RWPE2 (cell line): ENCODE results near the gene SLC8A1.

ENCODE experiments used
- ATAC-seq: fragments of 200-7000 bp; cut with Tn5 transposase; 3 replicates; pipeline ENCODE4 v1.9.1; 2021; ENCODE audit warnings: low read depth
- DNase-seq: peaks from one replicate; pipeline ENCODE4 v3.0.0-alpha.2; 2020; ENCODE audit warnings: low spot score
- H3K27ac ChIP-seq: fragments of 450-650 bp; 2 replicates; pipeline ENCODE4 v1.5.1; 2017; ENCODE audit warnings: mild to moderate bottlenecking; ENCODE audit not compliant: poor library complexity, severe bottlenecking
- H3K27me3 ChIP-seq: fragments of 250-450 bp; sonication (Bioruptor Pico); 2 replicates; pipeline ENCODE4 v1.5.1; 2021; ENCODE audit warnings: mild to moderate bottlenecking, moderate library complexity; ENCODE audit not compliant: insufficient read depth, poor library complexity, severe bottlenecking
- H3K36me3 ChIP-seq: fragments of 250-450 bp; sonication (Bioruptor Pico); 2 replicates; pipeline ENCODE4 v1.5.1; 2020; ENCODE audit warnings: low read depth, mild to moderate bottlenecking, moderate library complexity
- H3K4me1 ChIP-seq: fragments of 250-450 bp; sonication (Bioruptor Pico); 2 replicates; pipeline ENCODE4 v1.5.1; 2021; ENCODE audit warnings: mild to moderate bottlenecking, moderate library complexity; ENCODE audit not compliant: insufficient read depth, poor library complexity, severe bottlenecking
- H3K4me3 ChIP-seq: fragments of 250-450 bp; sonication (Bioruptor Pico); 2 replicates; pipeline ENCODE4 v1.5.1; 2021; ENCODE audit warnings: mild to moderate bottlenecking, moderate library complexity; ENCODE audit not compliant: severe bottlenecking
- H3K9me3 ChIP-seq: fragments of 250-450 bp; sonication (Bioruptor Pico); 2 replicates; pipeline ENCODE4 v1.5.1; 2021; ENCODE audit warnings: mild to moderate bottlenecking, moderate library complexity; ENCODE audit not compliant: severe bottlenecking
- TF ChIP-seq, protein P1 (sequence below): fragments of 450-650 bp; IDR thresholded peaks from one replicate; pipeline ENCODE4 v1.5.1; 2017; ENCODE audit warnings: mild to moderate bottlenecking, moderate library complexity; ENCODE audit not compliant: poor library complexity, severe bottlenecking

Gene SLC8A1

DNA sequence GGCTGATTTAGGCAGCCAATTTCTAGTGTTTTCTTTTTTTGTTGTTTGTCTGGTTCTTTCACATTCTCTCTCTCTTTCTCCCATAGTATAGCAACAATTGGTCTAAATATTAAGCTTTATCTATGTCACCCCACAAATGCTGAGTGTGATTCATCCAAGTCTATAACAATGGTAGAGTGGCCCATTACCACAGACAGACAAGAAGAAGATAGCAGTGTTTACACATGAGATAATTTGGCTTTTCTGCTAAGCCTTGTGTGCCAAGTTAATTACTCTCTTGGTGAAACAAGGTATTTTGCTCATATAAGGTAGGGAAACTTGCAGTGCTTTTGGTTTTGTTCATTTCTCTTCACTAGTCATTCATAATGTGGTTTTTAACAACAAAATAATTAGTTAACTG is 166.5 kb downstream of the SLC8A1 start:
- no peaks in the 10 kb centered on the region for H3K9me3 ChIP-seq
- no peak for DNase-seq
- no peaks in the 10 kb centered on the region for H3K36me3 ChIP-seq
- no peak for ATAC-seq
- peaks cover 16% of the 10 kb centered on the region for H3K4me1 ChIP-seq
- TF ChIP-seq, protein P1, sequence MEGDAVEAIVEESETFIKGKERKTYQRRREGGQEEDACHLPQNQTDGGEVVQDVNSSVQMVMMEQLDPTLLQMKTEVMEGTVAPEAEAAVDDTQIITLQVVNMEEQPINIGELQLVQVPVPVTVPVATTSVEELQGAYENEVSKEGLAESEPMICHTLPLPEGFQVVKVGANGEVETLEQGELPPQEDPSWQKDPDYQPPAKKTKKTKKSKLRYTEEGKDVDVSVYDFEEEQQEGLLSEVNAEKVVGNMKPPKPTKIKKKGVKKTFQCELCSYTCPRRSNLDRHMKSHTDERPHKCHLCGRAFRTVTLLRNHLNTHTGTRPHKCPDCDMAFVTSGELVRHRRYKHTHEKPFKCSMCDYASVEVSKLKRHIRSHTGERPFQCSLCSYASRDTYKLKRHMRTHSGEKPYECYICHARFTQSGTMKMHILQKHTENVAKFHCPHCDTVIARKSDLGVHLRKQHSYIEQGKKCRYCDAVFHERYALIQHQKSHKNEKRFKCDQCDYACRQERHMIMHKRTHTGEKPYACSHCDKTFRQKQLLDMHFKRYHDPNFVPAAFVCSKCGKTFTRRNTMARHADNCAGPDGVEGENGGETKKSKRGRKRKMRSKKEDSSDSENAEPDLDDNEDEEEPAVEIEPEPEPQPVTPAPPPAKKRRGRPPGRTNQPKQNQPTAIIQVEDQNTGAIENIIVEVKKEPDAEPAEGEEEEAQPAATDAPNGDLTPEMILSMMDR = no peak
- no peak overlapping the region for H3K27ac ChIP-seq
- no peak overlapping the region for H3K4me3 ChIP-seq
- H3K27me3 ChIP-seq = no peaks in the 10 kb centered on the region

DNA sequence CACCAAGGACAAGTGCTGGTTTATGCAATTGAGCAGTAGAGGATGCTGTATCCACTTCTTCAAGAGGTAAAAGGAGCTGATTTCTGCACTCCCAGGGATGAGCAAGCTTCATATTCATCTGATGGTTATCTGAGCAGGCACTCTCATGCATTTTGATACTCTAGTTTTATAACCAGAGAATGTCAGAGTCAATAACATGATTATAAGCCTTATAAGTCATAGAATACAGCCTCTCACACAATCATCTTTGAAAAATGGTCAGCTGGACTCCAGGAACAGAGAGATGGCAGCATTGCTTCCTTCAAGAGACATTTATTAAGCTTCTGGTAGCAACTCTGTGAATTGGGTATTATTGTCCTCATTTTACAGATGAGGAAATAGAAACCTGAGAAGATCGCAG is 167.1 kb downstream of the SLC8A1 start:
- TF ChIP-seq, protein P1 = no peak
- no peak for DNase-seq
- Histone ChIP-seq H3K4me3 (no peak overlapping the region), H3K4me1 (peaks cover 19% of the 10 kb centered on the region), H3K36me3 (no peaks in the 10 kb centered on the region), H3K27ac (no peak overlapping the region), H3K9me3 (no peaks in the 10 kb centered on the region), H3K27me3 (no peaks in the 10 kb centered on the region)
- ATAC-seq = no peak

DNA sequence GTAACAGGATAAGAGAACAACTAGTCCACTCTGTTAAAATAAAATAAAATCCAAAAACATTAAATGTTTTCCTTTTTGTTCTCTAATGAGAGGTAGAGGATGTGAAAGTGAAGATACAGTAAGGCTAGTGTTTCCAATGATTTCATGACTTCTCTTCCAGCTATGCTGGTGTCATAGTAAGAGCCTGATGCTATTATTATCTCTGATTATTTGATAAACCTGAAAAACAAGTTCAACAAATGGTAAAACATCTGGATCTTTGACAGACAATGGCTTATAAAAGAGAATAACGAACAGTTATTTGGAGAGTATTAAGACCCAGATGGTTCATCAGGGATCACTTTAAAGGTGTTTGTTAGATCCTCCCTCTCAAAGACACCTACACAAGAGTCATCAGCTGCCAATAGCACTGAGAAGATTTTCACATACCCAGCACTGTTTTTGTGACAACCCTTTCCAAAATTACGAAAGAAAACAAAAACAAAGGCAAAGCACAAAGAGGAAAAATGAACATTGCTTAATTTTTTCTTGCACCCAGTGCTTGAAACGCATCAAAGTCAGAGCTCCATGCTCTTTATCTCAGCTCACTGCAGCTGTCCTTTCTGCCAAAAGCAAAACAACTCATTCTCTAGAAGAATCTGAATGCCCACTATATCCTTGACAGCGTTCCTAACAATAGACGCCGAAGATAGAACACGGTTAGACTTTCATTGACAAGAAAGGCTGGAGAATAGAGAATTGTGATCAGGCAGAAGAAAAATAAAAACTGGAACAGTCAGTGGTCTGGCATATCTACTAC is 168.6 kb downstream of the SLC8A1 start:
- Histone ChIP-seq H3K27ac (no peak overlapping the region), H3K36me3 (no peaks in the 10 kb centered on the region), H3K27me3 (no peaks in the 10 kb centered on the region), H3K4me3 (no peak overlapping the region), H3K9me3 (no peaks in the 10 kb centered on the region), H3K4me1 (peaks cover 19% of the 10 kb centered on the region)
- TF ChIP-seq, protein P1 = no peak
- DNase-seq (no peak), ATAC-seq (no peak)

DNA sequence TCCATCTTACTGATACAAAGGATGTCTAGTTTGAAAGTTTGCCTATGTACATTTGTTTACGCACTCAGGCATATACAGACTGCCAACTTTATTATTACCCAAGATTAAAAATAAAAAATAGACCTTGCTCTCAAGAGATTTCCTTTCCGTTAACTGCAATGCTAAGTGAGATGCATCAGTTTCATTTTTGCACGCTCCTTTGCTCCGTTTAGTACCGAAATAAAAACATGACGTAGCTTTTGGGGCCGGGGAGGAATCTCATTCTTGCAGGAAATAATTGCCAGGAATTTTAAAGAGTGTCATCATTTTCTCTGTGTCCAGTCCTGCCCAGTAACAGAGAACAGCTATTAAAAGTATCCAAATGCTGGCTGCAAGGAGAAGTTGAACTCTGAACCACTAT is 169.5 kb downstream of the SLC8A1 start:
- Histone ChIP-seq H3K9me3 (no peaks in the 10 kb centered on the region), H3K4me3 (no peak overlapping the region), H3K27me3 (no peaks in the 10 kb centered on the region), H3K36me3 (no peaks in the 10 kb centered on the region), H3K4me1 (peaks cover 19% of the 10 kb centered on the region), H3K27ac (no peak overlapping the region)
- DNase-seq = no peak
- TF ChIP-seq, protein P1 = no peak
- ATAC-seq = no peak
